Thyroid gland (tissue), 4 donors: ENCODE data around the gene DOCK3. TPM values are rescaled to one million over a fixed set of nuclear protein-coding genes. Genes with fewer than 3 reads are reported as not detected.
"Not testable (repeated sequence)": the region's sequence is repeated elsewhere in the genome, so short reads cannot be mapped to it uniquely, and the experiment has no call there.

Experiments used
- DNase-seq, 2 donors: peaks; one replicate each; pipeline ENCODE4 v3.0.0-alpha.2; 2019
- H3K27ac ChIP-seq, 3 donors: fragments of 200-600 bp; sonication (generic); 1 replicate in 2 of 3; 2 replicates in 1 of 3; pipeline ENCODE4 v1.5.1; 2016 to 2019; ENCODE audit warnings: mild to moderate bottlenecking in 1 of 3, moderate library complexity in 1 of 3
- H3K27me3 ChIP-seq: fragments of 200-600 bp; sonication (generic); one replicate; pipeline ENCODE4 v1.5.1; 2019
- H3K36me3 ChIP-seq, 2 donors: fragments of 200-600 bp; sonication (generic); one replicate each; pipeline ENCODE4 v1.5.1; 2016 to 2019
- H3K4me1 ChIP-seq, 2 donors: fragments of 200-600 bp; sonication (generic); one replicate each; pipeline ENCODE4 v1.5.1; 2017 to 2019
- H3K4me3 ChIP-seq, 3 donors: fragments of 200-600 bp; sonication (generic); replicated peaks in 1 of 3; 1 replicate in 2 of 3; 2 replicates in 1 of 3; pipeline ENCODE4 v1.5.1; 2016; ENCODE audit warnings: mild to moderate bottlenecking in 1 of 3
- H3K9me3 ChIP-seq: fragments of 200-600 bp; sonication (generic); one replicate; pipeline ENCODE4 v1.5.1; 2017
- POLR2A ChIP-seq, 2 donors: fragments of 450-650 bp; IDR thresholded peaks; one replicate each; pipeline ENCODE4 v1.6.1; 2017; ENCODE audit warnings: antibody characterized with exemption in 2 of 2, mild to moderate bottlenecking in 2 of 2, moderate library complexity in 1 of 2
- WGBS, 2 donors: methylation state at CpG; one replicate each; pipeline ENCODE4 v1.1.5; 2017; 5-methylcytosine and 5-hydroxymethylcytosine counted together
- intact Hi-C: fragments of 100-400 bp; cut with DNase I; formaldehyde crosslinking; loops from one replicate; pipeline ENCODE4 v1.15.1; 2023
- total RNA-seq, 4 donors: library from RNA; depleted of rRNA; stranded (reverse); fragments of >200 nt; gene quantifications; one replicate each; pipeline ENCODE4 v1.2.3, GENCODE V29; 2016
- TF ChIP-seq, protein P1 (sequence below), 6 experiments: fragments of 200-600 bp in 3 of 6; fragments of 450-650 bp in 3 of 6; sonication (generic) in 3 of 6; IDR thresholded peaks; one replicate each; pipeline ENCODE4 v1.5.1; 2016 to 2019; ENCODE audit warnings: antibody characterized with exemption in 6 of 6, mild to moderate bottlenecking in 2 of 6, inconsistent platforms in 1 of 6, moderate library complexity in 1 of 6

The DOCK3 gene
- total RNA-seq, 4 donors from 2014 or later: 15.7 to 54.2 (median 21.1) TPM

DNA sequence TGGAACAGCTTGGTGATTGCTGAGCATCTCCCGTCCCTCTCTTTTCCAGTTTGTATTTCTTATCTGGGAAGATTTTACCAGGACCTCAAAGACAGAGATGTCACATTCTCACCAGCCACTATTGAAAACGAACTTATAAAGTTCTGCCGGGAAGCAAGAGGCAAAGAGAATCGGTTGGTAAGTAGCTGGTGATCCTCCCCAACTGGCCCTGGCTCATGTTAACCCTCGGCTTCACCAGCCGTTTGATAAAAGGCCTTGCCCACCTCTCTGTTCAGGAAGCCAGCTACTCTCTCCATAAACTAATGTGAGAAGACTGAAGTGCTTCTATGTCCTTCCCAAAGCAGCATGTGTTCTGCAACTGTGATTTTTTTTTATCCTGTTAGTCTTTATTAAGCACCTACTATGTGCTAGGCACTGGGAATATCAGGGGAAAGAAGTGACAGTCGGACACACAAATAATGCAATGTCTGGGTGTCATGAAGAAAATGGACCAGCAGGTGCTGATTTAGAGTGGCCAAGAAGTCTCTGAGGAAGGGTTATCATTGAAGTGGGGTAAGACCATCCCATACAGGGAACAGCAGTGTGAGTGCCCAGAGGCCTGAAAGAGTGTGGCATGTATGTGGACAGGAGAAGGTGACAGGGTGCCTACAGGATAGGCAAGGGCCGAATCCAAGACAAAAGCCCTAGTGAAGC, 711.6 kb downstream of the DOCK3 start:
- no peak for DNase-seq
- WGBS, 2 donors: 24 to 26% methylated on average over 8 of the region's 8 CpGs
- intact Hi-C loops: loop anchor here (10.0 kb wide), 1 partner anchor 588 kb away; the partner anchor contains the start of genes ABHD14A and ABHD14B
- peak overlapping the region; percentile 36 to 81 (median 71) for H3K4me3 ChIP-seq
- peak overlapping the region; percentile 87 to 90 (median 90) for H3K27ac ChIP-seq
- peaks cover 38 to 60% of the 10 kb centered on the region in 2 donors for H3K4me1 ChIP-seq
- no peak for TF ChIP-seq POLR2A (IDR thresholded peaks at IDR 0.05)
- TF ChIP-seq, protein P1, sequence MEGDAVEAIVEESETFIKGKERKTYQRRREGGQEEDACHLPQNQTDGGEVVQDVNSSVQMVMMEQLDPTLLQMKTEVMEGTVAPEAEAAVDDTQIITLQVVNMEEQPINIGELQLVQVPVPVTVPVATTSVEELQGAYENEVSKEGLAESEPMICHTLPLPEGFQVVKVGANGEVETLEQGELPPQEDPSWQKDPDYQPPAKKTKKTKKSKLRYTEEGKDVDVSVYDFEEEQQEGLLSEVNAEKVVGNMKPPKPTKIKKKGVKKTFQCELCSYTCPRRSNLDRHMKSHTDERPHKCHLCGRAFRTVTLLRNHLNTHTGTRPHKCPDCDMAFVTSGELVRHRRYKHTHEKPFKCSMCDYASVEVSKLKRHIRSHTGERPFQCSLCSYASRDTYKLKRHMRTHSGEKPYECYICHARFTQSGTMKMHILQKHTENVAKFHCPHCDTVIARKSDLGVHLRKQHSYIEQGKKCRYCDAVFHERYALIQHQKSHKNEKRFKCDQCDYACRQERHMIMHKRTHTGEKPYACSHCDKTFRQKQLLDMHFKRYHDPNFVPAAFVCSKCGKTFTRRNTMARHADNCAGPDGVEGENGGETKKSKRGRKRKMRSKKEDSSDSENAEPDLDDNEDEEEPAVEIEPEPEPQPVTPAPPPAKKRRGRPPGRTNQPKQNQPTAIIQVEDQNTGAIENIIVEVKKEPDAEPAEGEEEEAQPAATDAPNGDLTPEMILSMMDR (IDR thresholded peaks at IDR 0.05): peak in 1 of 6 experiments; percentile 29
- no peaks in the 10 kb centered on the region for H3K9me3 ChIP-seq
- H3K36me3 ChIP-seq: peaks cover 20 to 27% of the 10 kb centered on the region in 2 donors
- no peaks in the 10 kb centered on the region for H3K27me3 ChIP-seq

GRCh38 chr3:51386852-51387229, 712.1 kb downstream of the DOCK3 start:
- Histone ChIP-seq H3K9me3 (no peaks in the 10 kb centered on the region), H3K27ac (peak overlapping the region; percentile 87 to 90 (median 90)), H3K36me3 (peaks cover 20 to 27% of the 10 kb centered on the region in 2 donors), H3K4me3 (peak overlapping the region; percentile 36 to 81 (median 71)), H3K4me1 (peaks cover 39 to 62% of the 10 kb centered on the region in 2 donors), H3K27me3 (no peaks in the 10 kb centered on the region)
- DNase-seq: no peak
- intact Hi-C loops: loop anchor here (10.0 kb wide), 1 partner anchor 588 kb away; the partner anchor contains the start of genes ABHD14A and ABHD14B
- TF ChIP-seq, protein P1 (IDR thresholded peaks at IDR 0.05): no peak
- TF ChIP-seq POLR2A (IDR thresholded peaks at IDR 0.05): no peak
- 80 to 92% methylated on average over 5 of the region's 5 CpGs for WGBS, 2 donors

DNA sequence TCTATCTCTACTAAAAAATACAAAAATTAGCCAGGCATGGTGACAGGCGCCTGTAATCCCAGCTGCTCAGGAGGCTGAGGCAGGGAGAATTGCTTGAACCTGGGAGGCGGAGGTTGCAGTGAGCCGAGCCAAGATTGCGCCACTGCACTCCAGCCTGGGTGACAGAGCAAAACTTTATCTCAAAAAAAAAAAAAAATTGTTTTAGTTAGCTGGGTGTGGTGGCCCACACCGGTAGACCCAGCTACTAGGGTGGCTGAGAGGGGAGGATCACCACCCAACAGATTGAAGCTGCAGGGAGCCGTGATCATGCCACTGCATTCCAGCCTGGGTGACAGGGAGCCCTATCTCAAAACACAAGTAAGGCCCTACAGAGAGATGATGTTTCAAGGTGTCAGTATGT, 712.6 kb downstream of the DOCK3 start:
- H3K27me3 ChIP-seq, H3K9me3 ChIP-seq: not testable (repeated sequence)
- intact Hi-C loops: loop anchor here (10.0 kb wide), 1 partner anchor 588 kb away; the partner anchor contains the start of genes ABHD14A and ABHD14B
- peak; percentile 35 to 56 for DNase-seq
- peaks cover 20 to 27% of the 10 kb centered on the region in 2 donors for H3K36me3 ChIP-seq
- H3K27ac ChIP-seq: peak overlapping the region; percentile 87 to 90 (median 90)
- peak overlapping the region in 2 of 3 donors; percentile 71 to 81 for H3K4me3 ChIP-seq
- WGBS, 2 donors: 58 to 69% methylated on average over 6 of the region's 6 CpGs
- peaks cover 43 to 66% of the 10 kb centered on the region in 2 donors for H3K4me1 ChIP-seq

GRCh38 chr3:51388286-51389029, 713.7 kb downstream of the DOCK3 start:
- peak in 1 of 2 donors; percentile 54 for TF ChIP-seq POLR2A (IDR thresholded peaks at IDR 0.05)
- TF ChIP-seq, protein P1 (IDR thresholded peaks at IDR 0.05): peak in 3 of 6 experiments; percentile 26 to 44 (median 42)
- peak overlapping the region in 2 of 3 donors; percentile 90 for H3K27ac ChIP-seq
- H3K9me3 ChIP-seq: no peaks in the 10 kb centered on the region
- H3K36me3 ChIP-seq: peaks cover 30 to 37% of the 10 kb centered on the region in 2 donors
- DNase-seq: peak; percentile 95
- WGBS, 2 donors: 42 to 49% methylated on average over 6 of the region's 6 CpGs
- intact Hi-C loops: loop anchor here (10.0 kb wide), 1 partner anchor 586 kb away; the partner anchor contains the start of genes ABHD14A and ABHD14B
- no peaks in the 10 kb centered on the region for H3K27me3 ChIP-seq
- peaks cover 48 to 74% of the 10 kb centered on the region in 2 donors for H3K4me1 ChIP-seq
- no peak overlapping the region for H3K4me3 ChIP-seq

- intact Hi-C loops: loop anchor here (5.0 to 10.0 kb wide), 3 partner anchors 108 to 585 kb away; partner anchors contain the start of genes ABHD14A, ABHD14B and TEX264
- no peaks in the 10 kb centered on the region for H3K9me3 ChIP-seq
- peaks cover 48 to 76% of the 10 kb centered on the region in 2 donors for H3K4me1 ChIP-seq
- WGBS, 2 donors: 47 to 61% methylated on average over 6 of the region's 6 CpGs
- peak; percentile 37 to 40 for DNase-seq
- H3K36me3 ChIP-seq: peaks cover 37 to 47% of the 10 kb centered on the region in 2 donors
- no peak overlapping the region for H3K4me3 ChIP-seq
- peak overlapping the region in 2 of 3 donors; percentile 3 to 52 for H3K27ac ChIP-seq
- no peak for TF ChIP-seq POLR2A (IDR thresholded peaks at IDR 0.05)
- TF ChIP-seq, protein P1 (IDR thresholded peaks at IDR 0.05): peak in 5 of 6 experiments; percentile 36 to 57 (median 46)
- no peaks in the 10 kb centered on the region for H3K27me3 ChIP-seq
Measured at GRCh38 chr3:51389423-51390183, 714.9 kb downstream of the DOCK3 start.
